Inferior parietal cortex (tissue), 1 donor: ENCODE data around the gene RAB34.
A peak's percentile ranks its signal among the peaks of the same experiment; 100 is the strongest.

Experiments
- DNase-seq: peaks from one replicate; pipeline ENCODE4 v3.0.0-alpha.2; 2016; ENCODE audit errors: extremely low spot score

RAB34 gene

GRCh38 chr17:28684963-28685362, 32.7 kb downstream of the RAB34 start:
- DNase-seq = peak; percentile 91

GRCh38 chr17:28682655-28683054, 35.0 kb downstream of the RAB34 start:
- no peak for DNase-seq

- DNase-seq = no peak
Observed at GRCh38 chr17:28675980-28676379, 41.7 kb downstream of the RAB34 start.

- DNase-seq = no peak
Observed at GRCh38 chr17:28675490-28675889, 42.2 kb downstream of the RAB34 start.

- no peak for DNase-seq
Observed at GRCh38 chr17:28669918-28670317, 47.8 kb downstream of the RAB34 start.

- DNase-seq = no peak
Observed at GRCh38 chr17:28667870-28668269, 49.8 kb downstream of the RAB34 start.

- DNase-seq = no peak
Observed at GRCh38 chr17:28665994-28666393, 51.7 kb downstream of the RAB34 start.
